Measurements from ENCODE around the gene KIN. TPM values are rescaled to one million over a fixed set of nuclear protein-coding genes. Genes with fewer than 3 reads are reported as not detected.

KIN gene
- total RNA-seq, 4 donors from 2014 or later, result 5.3 to 9.6 (median 6.4) TPM

DNA sequence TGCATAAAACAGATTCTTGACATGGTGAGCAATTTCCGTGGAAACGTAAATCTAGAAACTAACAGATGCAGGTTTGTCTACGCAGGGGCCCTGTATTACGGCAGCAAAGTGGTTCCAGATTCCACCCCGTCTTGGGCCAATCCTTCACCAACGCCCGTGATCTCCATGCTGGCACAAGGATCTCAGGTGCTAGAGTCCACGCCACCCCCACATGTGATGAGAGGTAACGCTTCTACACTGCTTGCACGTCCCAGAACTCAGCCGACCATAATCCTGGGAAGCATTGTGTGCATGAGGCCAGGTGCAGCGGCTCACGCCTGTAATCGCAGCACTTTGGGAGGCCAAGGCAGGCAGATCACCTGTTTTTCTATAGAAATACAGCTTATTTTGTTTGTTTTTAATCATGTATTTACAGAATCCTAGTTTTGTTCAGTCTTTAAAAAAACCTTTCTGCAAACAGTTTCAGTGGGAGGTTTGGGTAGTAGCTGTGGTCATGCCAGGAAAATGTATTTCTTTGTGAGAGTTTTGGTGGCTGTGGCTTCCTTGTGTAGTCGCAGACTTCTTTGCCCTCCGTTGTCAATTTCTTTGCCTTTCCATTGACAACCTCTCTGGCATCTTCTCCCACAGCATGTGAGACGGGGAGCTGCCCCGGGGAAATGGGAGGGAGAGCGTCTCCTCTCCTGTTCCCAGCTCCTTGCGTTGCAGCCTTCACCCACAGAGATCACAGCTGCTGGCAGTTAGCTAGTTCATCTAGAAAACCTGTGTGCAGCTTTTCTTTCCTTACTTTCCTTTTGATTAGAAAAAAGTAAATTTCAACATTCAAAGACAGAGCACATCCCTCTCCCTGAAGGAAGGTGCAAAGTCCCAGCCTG is 49.0 kb downstream of the KIN start:
- Histone ChIP-seq H3K4me3 (no peak overlapping the region), H3K9me3 (no peaks in the 10 kb centered on the region), H3K36me3 (no peaks in the 10 kb centered on the region), H3K27ac (no peak overlapping the region), H3K27me3 (peaks cover 0 to 24% (median 0%) of the 10 kb centered on the region in 4 donors), H3K4me1 (no peaks in the 10 kb centered on the region)
- intact Hi-C loops (cut with DNase I), result no loop called here
- DNase-seq, result no peak
- no peak for TF ChIP-seq POLR2A (IDR thresholded peaks at IDR 0.05)
- TF ChIP-seq, protein P1, sequence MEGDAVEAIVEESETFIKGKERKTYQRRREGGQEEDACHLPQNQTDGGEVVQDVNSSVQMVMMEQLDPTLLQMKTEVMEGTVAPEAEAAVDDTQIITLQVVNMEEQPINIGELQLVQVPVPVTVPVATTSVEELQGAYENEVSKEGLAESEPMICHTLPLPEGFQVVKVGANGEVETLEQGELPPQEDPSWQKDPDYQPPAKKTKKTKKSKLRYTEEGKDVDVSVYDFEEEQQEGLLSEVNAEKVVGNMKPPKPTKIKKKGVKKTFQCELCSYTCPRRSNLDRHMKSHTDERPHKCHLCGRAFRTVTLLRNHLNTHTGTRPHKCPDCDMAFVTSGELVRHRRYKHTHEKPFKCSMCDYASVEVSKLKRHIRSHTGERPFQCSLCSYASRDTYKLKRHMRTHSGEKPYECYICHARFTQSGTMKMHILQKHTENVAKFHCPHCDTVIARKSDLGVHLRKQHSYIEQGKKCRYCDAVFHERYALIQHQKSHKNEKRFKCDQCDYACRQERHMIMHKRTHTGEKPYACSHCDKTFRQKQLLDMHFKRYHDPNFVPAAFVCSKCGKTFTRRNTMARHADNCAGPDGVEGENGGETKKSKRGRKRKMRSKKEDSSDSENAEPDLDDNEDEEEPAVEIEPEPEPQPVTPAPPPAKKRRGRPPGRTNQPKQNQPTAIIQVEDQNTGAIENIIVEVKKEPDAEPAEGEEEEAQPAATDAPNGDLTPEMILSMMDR (IDR thresholded peaks at IDR 0.05), result no peak
- WGBS, 2 donors, result 68 to 78% methylated on average over 20 of the region's 20 CpGs

DNA sequence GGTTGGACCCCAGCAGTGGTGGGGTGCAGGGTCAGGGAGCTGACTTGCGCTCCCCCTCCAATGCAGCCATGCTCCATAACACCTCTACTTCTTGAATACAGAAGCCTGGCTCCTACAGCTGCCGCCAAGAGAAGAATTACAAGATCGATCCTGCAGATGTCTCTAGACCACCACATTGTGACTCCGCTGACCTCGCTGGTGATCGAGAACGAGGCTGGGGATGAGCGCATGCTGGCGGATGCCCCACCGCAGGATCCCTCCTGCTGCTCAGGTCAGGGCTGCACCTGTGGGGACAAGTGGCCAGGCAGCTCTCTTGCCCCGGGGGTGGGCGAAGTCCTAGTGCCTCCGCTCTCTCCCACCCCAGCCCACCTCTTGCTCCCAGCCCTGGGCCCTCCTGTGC is 53.0 kb downstream of the KIN start:
- WGBS, 2 donors, result 89 to 100% methylated on average over 3 to 13 of the region's 13 CpGs
- TF ChIP-seq, protein P1 (IDR thresholded peaks at IDR 0.05), result no peak
- Histone ChIP-seq H3K36me3 (no peaks in the 10 kb centered on the region), H3K4me3 (no peak overlapping the region), H3K27ac (no peak overlapping the region), H3K27me3 (peaks cover 0 to 37% (median 0%) of the 10 kb centered on the region in 4 donors), H3K9me3 (no peaks in the 10 kb centered on the region), H3K4me1 (no peaks in the 10 kb centered on the region)
- DNase-seq, result no peak
- intact Hi-C loops (cut with DNase I), result no loop called here

- peaks cover 0 to 93% (median 0%) of the 10 kb centered on the region in 4 donors for H3K27me3 ChIP-seq
- TF ChIP-seq POLR2A (IDR thresholded peaks at IDR 0.05), result no peak
- TF ChIP-seq, protein P1 (IDR thresholded peaks at IDR 0.05), result no peak
- H3K36me3 ChIP-seq, result no peaks in the 10 kb centered on the region
- H3K27ac ChIP-seq, result no peak overlapping the region
- WGBS, 2 donors, result 87 to 90% methylated on average over 18 of the region's 18 CpGs
- H3K4me1 ChIP-seq, result no peaks in the 10 kb centered on the region
- no peak for DNase-seq
- intact Hi-C loops (cut with DNase I), result no loop called here
- no peaks in the 10 kb centered on the region for H3K9me3 ChIP-seq
- H3K4me3 ChIP-seq, result no peak overlapping the region
Observed at GRCh38 chr10:7722927-7723529, 64.8 kb downstream of the KIN start.

GRCh38 chr10:7720478-7720877 is 67.3 kb downstream of the KIN start:
- 74% methylated on average over 10 of the region's 10 CpGs for WGBS, 2 donors
- no peak overlapping the region for H3K27ac ChIP-seq
- H3K27me3 ChIP-seq, result peaks cover 0 to 92% (median 0%) of the 10 kb centered on the region in 4 donors
- intact Hi-C loops (cut with DNase I), result no loop called here
- H3K4me1 ChIP-seq, result no peaks in the 10 kb centered on the region
- H3K9me3 ChIP-seq, result no peaks in the 10 kb centered on the region
- TF ChIP-seq, protein P1 (IDR thresholded peaks at IDR 0.05), result no peak
- no peak for TF ChIP-seq POLR2A (IDR thresholded peaks at IDR 0.05)
- DNase-seq, result no peak
- no peaks in the 10 kb centered on the region for H3K36me3 ChIP-seq
- no peak overlapping the region for H3K4me3 ChIP-seq

DNA sequence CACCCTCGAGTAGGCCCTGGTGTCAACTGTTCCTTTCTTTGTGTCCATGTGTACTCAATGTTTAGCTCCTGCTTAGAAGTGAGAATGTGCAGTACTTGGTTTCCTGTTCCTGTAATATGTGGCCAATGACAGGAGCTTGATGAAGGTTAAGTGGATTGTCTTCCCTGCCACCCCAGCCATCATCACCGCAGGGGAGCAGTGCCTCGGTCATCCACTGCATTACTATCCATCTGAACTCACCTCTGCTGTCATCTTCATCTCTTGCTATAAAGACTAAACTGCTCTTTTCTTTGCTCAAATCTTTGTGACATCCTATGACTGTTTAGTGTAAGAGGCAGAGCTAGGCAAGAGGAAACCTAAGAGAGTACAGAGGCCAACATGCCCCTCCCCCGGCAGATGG is 69.1 kb downstream of the KIN start:
- no peaks in the 10 kb centered on the region for H3K36me3 ChIP-seq

More for the DNA sequence above, 69.1 kb downstream of the KIN start:
- no peak overlapping the region for H3K4me3 ChIP-seq
- H3K9me3 ChIP-seq, result no peaks in the 10 kb centered on the region
- intact Hi-C loops (cut with DNase I), result no loop called here
- no peak for DNase-seq
- H3K27ac ChIP-seq, result no peak overlapping the region
- no peak for TF ChIP-seq POLR2A (IDR thresholded peaks at IDR 0.05)
- TF ChIP-seq, protein P1 (IDR thresholded peaks at IDR 0.05), result no peak
- H3K4me1 ChIP-seq, result no peaks in the 10 kb centered on the region
- 47 to 50% methylated on average over 4 of the region's 4 CpGs for WGBS, 2 donors
- peaks cover 0 to 92% (median 0%) of the 10 kb centered on the region in 4 donors for H3K27me3 ChIP-seq

Data from esophagus squamous epithelium (tissue), 5 donors.